H9 (cell line): ENCODE results near the gene TAF4. TPM values are rescaled to one million over a fixed set of nuclear protein-coding genes. Genes with fewer than 3 reads are reported as not detected.

ENCODE experiments used
- DNase-seq: peaks from one replicate; pipeline ENCODE4 v3.0.0-alpha.2; 2017
- H2AFZ ChIP-seq: one replicate; pipeline ENCODE4 v1.6.1; 2013; ENCODE audit warnings: mild to moderate bottlenecking, low read length, control low read depth, moderate library complexity
- H2AK5ac ChIP-seq: 2 replicates; pipeline ENCODE4 v1.6.1; 2013; ENCODE audit warnings: low read length, control low read depth, mixed read lengths; ENCODE audit not compliant: insufficient read length
- H2BK120ac ChIP-seq: one replicate; pipeline ENCODE4 v1.6.1; 2013; ENCODE audit warnings: low read depth, mild to moderate bottlenecking, low read length, control low read depth, inconsistent platforms; ENCODE audit not compliant: poor library complexity, severe bottlenecking
- H2BK12ac ChIP-seq: 2 replicates; pipeline ENCODE4 v1.6.1; 2013; ENCODE audit warnings: low read length, control low read depth, mixed read lengths, low read depth; ENCODE audit not compliant: insufficient read length
- H2BK15ac ChIP-seq: 2 replicates; pipeline ENCODE4 v1.6.1; 2013; ENCODE audit warnings: low read depth, low read length, control low read depth
- H2BK20ac ChIP-seq: one replicate; pipeline ENCODE4 v1.6.1; 2013; ENCODE audit warnings: low read depth, mild to moderate bottlenecking, low read length, control low read depth, inconsistent platforms; ENCODE audit not compliant: poor library complexity, severe bottlenecking
- H2BK5ac ChIP-seq: 2 replicates; pipeline ENCODE4 v1.6.1; 2013; ENCODE audit warnings: low read length, control low read depth, mixed read lengths; ENCODE audit not compliant: insufficient read length
- H3K14ac ChIP-seq: 2 replicates; pipeline ENCODE4 v1.6.1; 2013; ENCODE audit warnings: low read length, control low read depth; ENCODE audit not compliant: insufficient read depth
- H3K18ac ChIP-seq: 2 replicates; pipeline ENCODE4 v1.6.1; 2013; ENCODE audit warnings: low read depth, mild to moderate bottlenecking, mixed read lengths, low read length, control low read depth; ENCODE audit not compliant: insufficient read length
- H3K23ac ChIP-seq: 2 replicates; pipeline ENCODE4 v1.6.1; 2013; ENCODE audit warnings: low read length, control low read depth, mixed read lengths, low read depth; ENCODE audit not compliant: insufficient read length
- H3K23me2 ChIP-seq: 2 replicates; pipeline ENCODE4 v1.6.1; 2013; ENCODE audit warnings: low read depth, mild to moderate bottlenecking, mixed read lengths, low read length, control low read depth; ENCODE audit not compliant: insufficient read length, poor library complexity, severe bottlenecking
- H3K27ac ChIP-seq: 2 replicates; pipeline ENCODE4 v1.5.1; 2013; ENCODE audit warnings: low read length, control low read depth, mixed read lengths, low read depth; ENCODE audit not compliant: insufficient read length
- H3K27me3 ChIP-seq: 2 replicates; pipeline ENCODE4 v1.6.1; 2013; ENCODE audit warnings: low read length, control low read depth, inconsistent platforms; ENCODE audit not compliant: insufficient read depth
- H3K4ac ChIP-seq: 2 replicates; pipeline ENCODE4 v1.6.1; 2013; ENCODE audit warnings: low read depth, mild to moderate bottlenecking, control low read depth, inconsistent platforms, low read length, moderate library complexity
- H3K4me1 ChIP-seq: 2 replicates; pipeline ENCODE4 v1.6.1; 2013; ENCODE audit warnings: low read length, control low read depth, inconsistent platforms; ENCODE audit not compliant: insufficient read depth
- H3K4me2 ChIP-seq: 2 replicates; pipeline ENCODE4 v1.6.1; 2013; ENCODE audit warnings: low read length, control low read depth, mixed read lengths; ENCODE audit not compliant: insufficient read length, insufficient read depth
- H3K56ac ChIP-seq: 2 replicates; pipeline ENCODE4 v1.6.1; 2013; ENCODE audit warnings: low read depth, mild to moderate bottlenecking, mixed read lengths, low read length, control low read depth; ENCODE audit not compliant: insufficient read length
- H3K79me1 ChIP-seq: 2 replicates; pipeline ENCODE4 v1.6.1; 2013; ENCODE audit warnings: low read depth, mild to moderate bottlenecking, moderate library complexity, low read length, control low read depth, inconsistent platforms; ENCODE audit not compliant: insufficient read depth, poor library complexity, severe bottlenecking
- H3K79me2 ChIP-seq: 2 replicates; pipeline ENCODE4 v1.6.1; 2013; ENCODE audit warnings: low read length, control low read depth, inconsistent platforms; ENCODE audit not compliant: insufficient read depth
- H3K9ac ChIP-seq: 2 replicates; pipeline ENCODE4 v1.6.1; 2013; ENCODE audit warnings: low read length, control low read depth, mixed read lengths; ENCODE audit not compliant: insufficient read length; ENCODE audit errors: extremely low read depth
- H3K9me3 ChIP-seq: one replicate; pipeline ENCODE4 v1.6.1; 2013; ENCODE audit warnings: low read depth, low read length, inconsistent platforms; ENCODE audit not compliant: control insufficient read depth
- H3T11ph ChIP-seq: one replicate; pipeline ENCODE4 v1.6.1; 2013; ENCODE audit warnings: mild to moderate bottlenecking, low read length, control low read depth, inconsistent platforms
- H4K20me1 ChIP-seq: one replicate; pipeline ENCODE4 v1.6.1; 2013; ENCODE audit not compliant: control insufficient read depth, insufficient read length, insufficient read depth
- H4K5ac ChIP-seq: 2 replicates; pipeline ENCODE4 v1.6.1; 2013; ENCODE audit warnings: low read depth, mild to moderate bottlenecking, mixed read lengths, low read length, control low read depth; ENCODE audit not compliant: insufficient read length
- H4K8ac ChIP-seq: replicated peaks from 2 replicates; pipeline ENCODE4 v1.6.1; 2013; ENCODE audit warnings: low read length, control low read depth, mixed read lengths, low read depth; ENCODE audit not compliant: insufficient read length
- H4K91ac ChIP-seq: 2 replicates; pipeline ENCODE4 v1.6.1; 2013; ENCODE audit warnings: low read depth, mild to moderate bottlenecking, moderate library complexity, mixed read lengths, low read length, control low read depth; ENCODE audit not compliant: insufficient read length
- H3K27ac Mint-ChIP-seq, 3 experiments: 2 replicates in 2 of 3; 3 replicates in 1 of 3; pipeline ENCODE4 v1.8.0; 2020 to 2021; ENCODE audit warnings: mixed read lengths in 3 of 3, mild to moderate bottlenecking in 1 of 3, moderate library complexity in 1 of 3
- H3K27me3 Mint-ChIP-seq: 2 replicates; pipeline ENCODE4 v1.8.0; 2021; ENCODE audit warnings: low read depth, mild to moderate bottlenecking, moderate library complexity, mixed read lengths
- H3K36me3 Mint-ChIP-seq, 3 experiments: 2 replicates in 2 of 3; 3 replicates in 1 of 3; pipeline ENCODE4 v1.8.0; 2020 to 2021; ENCODE audit warnings: low read depth in 3 of 3, mixed read lengths in 3 of 3; ENCODE audit not compliant: insufficient read depth in 1 of 3
- H3K4me1 Mint-ChIP-seq, 2 experiments: 2 replicates each; pipeline ENCODE4 v1.8.0; 2020; ENCODE audit warnings: mixed read lengths in 2 of 2
- H3K4me3 Mint-ChIP-seq, 2 experiments: 2 replicates in 1 of 2; 3 replicates in 1 of 2; pipeline ENCODE4 v1.8.0; 2020 to 2021; ENCODE audit warnings: mild to moderate bottlenecking in 2 of 2, mixed read lengths in 2 of 2, moderate library complexity in 1 of 2
- H3K9me3 Mint-ChIP-seq, 2 experiments: 2 replicates in 1 of 2; 3 replicates in 1 of 2; pipeline ENCODE4 v1.8.0; 2020; ENCODE audit warnings: mild to moderate bottlenecking in 2 of 2, mixed read lengths in 2 of 2, moderate library complexity in 1 of 2
- WGBS: extraction: QIAGEN DNeasy Blood & Tissue Kit; methylation state at CpG from one replicate; pipeline ENCODE4 v1.1.7; 2013; ENCODE audit warnings: missing lambda C conversion rate, low lambda C conversion rate, mixed read lengths; ENCODE audit not compliant: insufficient read length; ENCODE audit errors: extremely low coverage; 5-methylcytosine and 5-hydroxymethylcytosine counted together
- total RNA-seq: library from RNA; stranded (reverse); gene quantifications from 2 replicates; pipeline ENCODE4 v1.2.1, GENCODE V29; 2021
- TF ChIP-seq, protein P1 (sequence below): fragments of 200-600 bp; sonication (generic); conservative IDR thresholded peaks from 3 replicates; pipeline ENCODE4 v1.8.0; 2021; ENCODE audit warnings: antibody characterized with exemption, mild to moderate bottlenecking

Gene TAF4
- total RNA-seq, 1 experiment from 2014 or later: 30.8 TPM

DNA sequence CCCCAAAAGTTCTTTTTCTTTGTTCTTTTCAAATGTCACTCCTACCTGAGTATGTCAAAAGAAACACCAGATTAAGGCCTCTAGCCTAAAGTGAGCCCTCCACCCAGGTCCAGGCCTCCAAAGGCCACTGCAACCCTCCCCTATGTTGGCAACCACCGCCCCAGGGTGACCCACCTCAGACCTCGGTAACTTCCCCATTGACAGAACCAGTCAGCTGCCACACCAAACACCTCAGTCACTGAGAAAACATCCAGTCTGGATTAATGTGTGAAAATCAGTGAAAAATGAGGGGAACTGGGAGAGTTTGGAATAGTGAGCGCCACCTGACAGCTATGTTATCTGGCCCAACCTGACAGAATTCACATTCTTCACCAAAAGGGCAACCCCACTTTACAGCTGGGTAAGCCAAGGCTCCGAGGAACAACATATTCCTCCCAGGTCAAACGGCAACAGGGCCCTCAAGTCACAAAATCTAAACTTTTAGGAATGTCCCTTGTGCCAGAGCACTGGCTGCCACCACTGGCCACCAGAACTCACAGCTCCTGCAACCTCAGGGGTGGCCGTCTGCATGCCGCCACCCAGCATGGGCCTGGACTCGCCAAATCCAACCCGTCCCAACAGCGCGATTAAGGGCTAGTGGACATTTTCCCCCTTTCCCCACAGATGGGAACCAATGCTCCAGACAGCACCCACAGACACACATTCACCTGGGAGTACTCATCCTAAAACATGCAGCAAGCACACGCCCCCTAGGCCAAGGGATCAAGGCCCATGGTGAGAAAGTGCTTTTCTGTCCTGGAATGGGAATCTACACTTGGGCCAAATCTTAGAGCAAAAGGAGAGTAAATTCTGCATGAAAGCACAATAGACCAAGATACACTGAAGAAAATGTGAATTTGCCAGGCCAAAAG lies 4.8 kb downstream of the TAF4 start:
- Histone ChIP-seq H3K56ac (no peak overlapping the region), H3K18ac (no peak overlapping the region), H3K4me1 (no peaks in the 10 kb centered on the region), H2BK120ac (no peak overlapping the region), H3K9me3 (no peaks in the 10 kb centered on the region), H3K79me1 (peaks cover 10% of the 10 kb centered on the region), H2BK20ac (no peak overlapping the region), H3K27ac (no peak overlapping the region), H3K23me2 (no peaks in the 10 kb centered on the region), H2BK5ac (no peak overlapping the region), H2BK15ac (no peak overlapping the region), H3K4ac (no peak overlapping the region), H3K27me3 (no peaks in the 10 kb centered on the region), H3T11ph (no peak overlapping the region), H4K5ac (no peak overlapping the region), H3K14ac (no peak overlapping the region), H3K9ac (no peak overlapping the region), H4K20me1 (peaks cover 5% of the 10 kb centered on the region), H3K23ac (no peak overlapping the region), H3K4me2 (no peak overlapping the region), H2BK12ac (no peak overlapping the region), H2AFZ (no peak overlapping the region), H2AK5ac (no peak overlapping the region), H4K8ac (no peak overlapping the region), H4K91ac (no peak overlapping the region), H3K79me2 (peaks cover 57% of the 10 kb centered on the region)
- H3K4me1 Mint-ChIP-seq: peaks cover 17 to 27% of the 10 kb centered on the region in 2 experiments
- H3K27me3 Mint-ChIP-seq: no peaks in the 10 kb centered on the region
- peak overlapping the region in 2 of 3 experiments; percentile 53 to 60; a peak in 3 of 7 replicates for H3K27ac Mint-ChIP-seq
- peaks cover 19 to 35% (median 27%) of the 10 kb centered on the region in 3 experiments for H3K36me3 Mint-ChIP-seq
- TF ChIP-seq, protein P1, sequence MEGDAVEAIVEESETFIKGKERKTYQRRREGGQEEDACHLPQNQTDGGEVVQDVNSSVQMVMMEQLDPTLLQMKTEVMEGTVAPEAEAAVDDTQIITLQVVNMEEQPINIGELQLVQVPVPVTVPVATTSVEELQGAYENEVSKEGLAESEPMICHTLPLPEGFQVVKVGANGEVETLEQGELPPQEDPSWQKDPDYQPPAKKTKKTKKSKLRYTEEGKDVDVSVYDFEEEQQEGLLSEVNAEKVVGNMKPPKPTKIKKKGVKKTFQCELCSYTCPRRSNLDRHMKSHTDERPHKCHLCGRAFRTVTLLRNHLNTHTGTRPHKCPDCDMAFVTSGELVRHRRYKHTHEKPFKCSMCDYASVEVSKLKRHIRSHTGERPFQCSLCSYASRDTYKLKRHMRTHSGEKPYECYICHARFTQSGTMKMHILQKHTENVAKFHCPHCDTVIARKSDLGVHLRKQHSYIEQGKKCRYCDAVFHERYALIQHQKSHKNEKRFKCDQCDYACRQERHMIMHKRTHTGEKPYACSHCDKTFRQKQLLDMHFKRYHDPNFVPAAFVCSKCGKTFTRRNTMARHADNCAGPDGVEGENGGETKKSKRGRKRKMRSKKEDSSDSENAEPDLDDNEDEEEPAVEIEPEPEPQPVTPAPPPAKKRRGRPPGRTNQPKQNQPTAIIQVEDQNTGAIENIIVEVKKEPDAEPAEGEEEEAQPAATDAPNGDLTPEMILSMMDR: no peak
- DNase-seq: no peak
- peaks cover 0 to under 1% of the 10 kb centered on the region in 2 experiments; a peak in 2 of 5 replicates for H3K9me3 Mint-ChIP-seq
- peak overlapping the region in 1 of 2 experiments; percentile 20; a peak in 1 of 5 replicates for H3K4me3 Mint-ChIP-seq
- no CpG with 5 or more reads among the region's 12 CpGs for WGBS
